Liver (tissue), 9 donors: Measurements from ENCODE around the gene ARAF. TPM values are rescaled to one million over a fixed set of nuclear protein-coding genes. Genes with fewer than 3 reads are reported as not detected.

ENCODE experiments used
- DNase-seq: peaks from one replicate; pipeline ENCODE4 v3.0.0-alpha.2; 2017; ENCODE audit warnings: low spot score
- H3K27ac ChIP-seq, 2 donors: one replicate each; pipeline ENCODE4 v1.7.0; 2013; ENCODE audit warnings: inconsistent platforms in 2 of 2, low read length in 2 of 2, control low read depth in 1 of 2, low read depth in 1 of 2, mild to moderate bottlenecking in 1 of 2
- H3K27me3 ChIP-seq, 4 donors: one replicate each; pipeline versions ENCODE4 v1.6.1 to v1.7.0; 2013; ENCODE audit warnings: low read length in 3 of 4, inconsistent platforms in 1 of 4, mild to moderate bottlenecking in 1 of 4, moderate library complexity in 1 of 4; ENCODE audit not compliant: control insufficient read depth in 4 of 4, insufficient read depth in 4 of 4
- H3K36me3 ChIP-seq, 4 donors: one replicate each; pipeline versions ENCODE4 v1.6.1 to v1.7.0; 2013; ENCODE audit warnings: low read length in 3 of 4, mild to moderate bottlenecking in 3 of 4, low read depth in 1 of 4, moderate library complexity in 1 of 4; ENCODE audit not compliant: control insufficient read depth in 4 of 4, insufficient read depth in 3 of 4
- H3K4me1 ChIP-seq, 4 donors: one replicate each; pipeline versions ENCODE4 v1.6.1 to v1.7.0; 2013; ENCODE audit warnings: low read length in 3 of 4, mild to moderate bottlenecking in 3 of 4, moderate library complexity in 1 of 4; ENCODE audit not compliant: control insufficient read depth in 4 of 4, insufficient read depth in 4 of 4
- H3K4me3 ChIP-seq, 3 donors: one replicate each; pipeline versions ENCODE4 v1.6.1 to v1.7.0; 2013; ENCODE audit warnings: low read length in 3 of 3, control low read depth in 1 of 3, low read depth in 1 of 3, mild to moderate bottlenecking in 1 of 3
- H3K9ac ChIP-seq, 2 donors: one replicate each; pipeline ENCODE4 v1.7.0; 2013; ENCODE audit warnings: low read length in 2 of 2, mild to moderate bottlenecking in 2 of 2, moderate library complexity in 2 of 2, control low read depth in 1 of 2, low read depth in 1 of 2
- H3K9me3 ChIP-seq, 4 donors: one replicate each; pipeline versions ENCODE4 v1.6.1 to v1.7.0; 2013; ENCODE audit warnings: low read length in 3 of 4; ENCODE audit not compliant: control insufficient read depth in 4 of 4
- EGR1 ChIP-seq, 2 donors: IDR thresholded peaks; 2 replicates each; pipeline ENCODE4 v1.6.1; 2016 to 2018; ENCODE audit warnings: antibody characterized with exemption in 2 of 2, low read depth in 2 of 2
- FOXA1 ChIP-seq: IDR thresholded peaks from 2 replicates; pipeline ENCODE4 v1.6.1; 2016; ENCODE audit warnings: antibody characterized with exemption
- FOXA2 ChIP-seq: IDR thresholded peaks from 2 replicates; pipeline ENCODE4 v1.6.1; 2016; ENCODE audit warnings: antibody characterized with exemption
- GABPA ChIP-seq, 2 donors: IDR thresholded peaks in 1 of 2; conservative IDR thresholded peaks in 1 of 2; 2 replicates each; pipeline ENCODE4 v1.6.1; 2016; ENCODE audit warnings: antibody characterized with exemption in 2 of 2, mild to moderate bottlenecking in 1 of 2, moderate library complexity in 1 of 2
- HNF4A ChIP-seq, 2 donors: conservative IDR thresholded peaks; 2 replicates each; pipeline ENCODE4 v1.6.1; 2016; ENCODE audit warnings: antibody characterized with exemption in 2 of 2, mild to moderate bottlenecking in 2 of 2
- HNF4G ChIP-seq: IDR thresholded peaks from 2 replicates; pipeline ENCODE4 v1.6.1; 2016; ENCODE audit warnings: antibody characterized with exemption
- JUND ChIP-seq, 2 donors: IDR thresholded peaks; 2 replicates each; pipeline ENCODE4 v1.6.1; 2016; ENCODE audit warnings: antibody characterized with exemption in 2 of 2
- NR2F2 ChIP-seq: IDR thresholded peaks from 2 replicates; pipeline ENCODE4 v1.6.1; 2016; ENCODE audit warnings: antibody characterized with exemption
- RAD21 ChIP-seq, 2 donors: IDR thresholded peaks; 2 replicates each; pipeline ENCODE4 v1.6.1; 2016; ENCODE audit warnings: antibody characterized with exemption in 2 of 2, mild to moderate bottlenecking in 2 of 2
- RXRA ChIP-seq, 2 donors: IDR thresholded peaks; 2 replicates each; pipeline ENCODE4 v1.6.1; 2017 to 2018; ENCODE audit warnings: antibody characterized with exemption in 2 of 2, mild to moderate bottlenecking in 1 of 2
- SP1 ChIP-seq: IDR thresholded peaks from 2 replicates; pipeline ENCODE4 v1.6.1; 2018; ENCODE audit warnings: antibody characterized with exemption, mild to moderate bottlenecking
- TAF1 ChIP-seq: conservative IDR thresholded peaks from 2 replicates; pipeline ENCODE4 v1.6.1; 2016; ENCODE audit warnings: antibody characterized with exemption, mild to moderate bottlenecking
- YY1 ChIP-seq: IDR thresholded peaks from 2 replicates; pipeline ENCODE4 v1.6.1; 2016; ENCODE audit warnings: antibody characterized with exemption, mild to moderate bottlenecking
- WGBS: extraction: QIAGEN DNeasy Blood & Tissue Kit; methylation state at CpG from one replicate; pipeline ENCODE4 v1.1.7; 2013; 5-methylcytosine and 5-hydroxymethylcytosine counted together
- polyA plus RNA-seq, 2 donors: library from polyadenylated mRNA; stranded (reverse) in 1 of 2; unstranded in 1 of 2; fragments of 200-250 nt in 1 of 2; fragments of >200 nt in 1 of 2; fragmentation: Nextera tagmentation in 1 of 2; extraction: Ambion mirVana in 1 of 2; gene quantifications; one replicate each; pipeline versions ENCODE4 v1.2.1 to v1.2.3, GENCODE V29; 2013 to 2015
- total RNA-seq, 2 donors: library from RNA; depleted of rRNA; stranded (reverse); fragments of >200 nt; gene quantifications; one replicate each; pipeline ENCODE4 v1.2.3, GENCODE V29; 2014
- TF ChIP-seq, protein P1 (sequence below): IDR thresholded peaks from 2 replicates; pipeline ENCODE4 v1.6.1; 2016; ENCODE audit warnings: antibody characterized with exemption
- TF ChIP-seq, protein P2 (sequence below): IDR thresholded peaks from 2 replicates; pipeline ENCODE4 v1.6.1; 2016; ENCODE audit warnings: antibody characterized with exemption, mild to moderate bottlenecking
- TF ChIP-seq, protein P3 (sequence below): fragments of 150-350 bp; IDR thresholded peaks from 2 replicates; pipeline ENCODE4 v1.5.1; 2017; ENCODE audit warnings: improper control_type of control experiment, low read depth, low read length; ENCODE audit not compliant: missing input control
- TF ChIP-seq, protein P4 (sequence below): IDR thresholded peaks from 2 replicates; pipeline ENCODE4 v1.6.1; 2016; ENCODE audit warnings: antibody characterized with exemption
- TF ChIP-seq, protein P5 (sequence below): IDR thresholded peaks from 2 replicates; pipeline ENCODE4 v1.6.1; 2016; ENCODE audit warnings: antibody characterized with exemption
- donor health status: healthy.
- donor health status: healthy.
- donor health status: healthy.
- donor health status: healthy.
- donor health status: healthy.

The ARAF gene
- total and polyA plus RNA-seq, 4 donors = 16.2 to 59.8 (median 38.9) TPM

DNA sequence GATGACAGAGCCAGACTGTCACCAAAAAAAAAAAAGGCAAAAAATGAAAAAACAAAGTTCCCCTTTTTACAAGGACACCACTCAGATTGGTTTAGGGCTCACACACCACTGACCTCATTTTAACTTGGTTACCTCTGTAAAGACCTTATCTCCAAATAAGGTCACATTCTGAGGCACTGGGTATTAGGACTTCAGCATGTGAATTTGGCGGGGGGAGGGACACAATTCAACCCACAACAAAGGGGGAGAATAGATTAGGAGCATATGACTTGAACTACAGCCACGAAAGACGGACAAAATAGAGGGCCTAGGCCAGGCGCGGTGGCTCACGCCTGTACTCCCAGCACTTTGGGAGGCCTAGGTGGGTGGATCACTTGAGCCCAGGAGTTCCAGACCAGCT lies 31.0 kb upstream of the ARAF start:
- Histone ChIP-seq H3K27me3 (no peaks in the 10 kb centered on the region), H3K27ac (no peak overlapping the region), H3K4me3 (no peak overlapping the region), H3K4me1 (no peaks in the 10 kb centered on the region), H3K9me3 (no peaks in the 10 kb centered on the region), H3K36me3 (no peaks in the 10 kb centered on the region), H3K9ac (no peak overlapping the region)
- DNase-seq = no peak
- TF ChIP-seq RAD21 (IDR thresholded peaks at IDR 0.05) = no peak
- TF ChIP-seq, protein P1, sequence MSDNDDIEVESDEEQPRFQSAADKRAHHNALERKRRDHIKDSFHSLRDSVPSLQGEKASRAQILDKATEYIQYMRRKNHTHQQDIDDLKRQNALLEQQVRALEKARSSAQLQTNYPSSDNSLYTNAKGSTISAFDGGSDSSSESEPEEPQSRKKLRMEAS = no peak
- no peak for TF ChIP-seq SP1
- TF ChIP-seq, protein P2, sequence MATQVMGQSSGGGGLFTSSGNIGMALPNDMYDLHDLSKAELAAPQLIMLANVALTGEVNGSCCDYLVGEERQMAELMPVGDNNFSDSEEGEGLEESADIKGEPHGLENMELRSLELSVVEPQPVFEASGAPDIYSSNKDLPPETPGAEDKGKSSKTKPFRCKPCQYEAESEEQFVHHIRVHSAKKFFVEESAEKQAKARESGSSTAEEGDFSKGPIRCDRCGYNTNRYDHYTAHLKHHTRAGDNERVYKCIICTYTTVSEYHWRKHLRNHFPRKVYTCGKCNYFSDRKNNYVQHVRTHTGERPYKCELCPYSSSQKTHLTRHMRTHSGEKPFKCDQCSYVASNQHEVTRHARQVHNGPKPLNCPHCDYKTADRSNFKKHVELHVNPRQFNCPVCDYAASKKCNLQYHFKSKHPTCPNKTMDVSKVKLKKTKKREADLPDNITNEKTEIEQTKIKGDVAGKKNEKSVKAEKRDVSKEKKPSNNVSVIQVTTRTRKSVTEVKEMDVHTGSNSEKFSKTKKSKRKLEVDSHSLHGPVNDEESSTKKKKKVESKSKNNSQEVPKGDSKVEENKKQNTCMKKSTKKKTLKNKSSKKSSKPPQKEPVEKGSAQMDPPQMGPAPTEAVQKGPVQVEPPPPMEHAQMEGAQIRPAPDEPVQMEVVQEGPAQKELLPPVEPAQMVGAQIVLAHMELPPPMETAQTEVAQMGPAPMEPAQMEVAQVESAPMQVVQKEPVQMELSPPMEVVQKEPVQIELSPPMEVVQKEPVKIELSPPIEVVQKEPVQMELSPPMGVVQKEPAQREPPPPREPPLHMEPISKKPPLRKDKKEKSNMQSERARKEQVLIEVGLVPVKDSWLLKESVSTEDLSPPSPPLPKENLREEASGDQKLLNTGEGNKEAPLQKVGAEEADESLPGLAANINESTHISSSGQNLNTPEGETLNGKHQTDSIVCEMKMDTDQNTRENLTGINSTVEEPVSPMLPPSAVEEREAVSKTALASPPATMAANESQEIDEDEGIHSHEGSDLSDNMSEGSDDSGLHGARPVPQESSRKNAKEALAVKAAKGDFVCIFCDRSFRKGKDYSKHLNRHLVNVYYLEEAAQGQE = no peak
- WGBS = 96% methylated on average over 6 of the region's 6 CpGs

DNA sequence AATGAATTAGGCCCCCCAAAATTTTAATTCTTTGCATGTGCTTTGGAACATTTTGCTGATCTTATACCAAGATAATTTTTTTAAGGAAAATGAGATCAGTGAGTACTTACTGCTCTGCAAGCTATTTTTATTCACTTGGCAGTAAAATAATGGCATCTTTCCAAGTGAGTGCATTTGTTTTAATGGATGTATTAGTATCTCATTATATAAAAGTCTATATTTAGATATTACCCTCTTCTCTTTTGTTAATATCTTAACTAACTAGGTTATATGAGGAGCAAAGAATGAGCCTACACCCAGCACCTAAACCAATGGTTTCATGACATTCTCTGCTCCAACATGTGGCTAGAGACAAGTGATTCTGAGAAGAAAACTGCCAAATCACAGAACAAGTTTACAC lies 21.1 kb upstream of the ARAF start:
- Histone ChIP-seq H3K4me1 (no peaks in the 10 kb centered on the region), H3K9ac (no peak overlapping the region), H3K27me3 (no peaks in the 10 kb centered on the region), H3K27ac (no peak overlapping the region), H3K36me3 (no peaks in the 10 kb centered on the region), H3K9me3 (no peaks in the 10 kb centered on the region), H3K4me3 (no peak overlapping the region)
- no peak for DNase-seq
- TF ChIP-seq FOXA1 (no peak), RXRA (IDR thresholded peaks at IDR 0.05) (no peak), RAD21 (IDR thresholded peaks at IDR 0.05) (no peak), JUND (IDR thresholded peaks at IDR 0.05) (no peak), YY1 (no peak), NR2F2 (no peak)
- TF ChIP-seq, protein P1 = no peak

DNA sequence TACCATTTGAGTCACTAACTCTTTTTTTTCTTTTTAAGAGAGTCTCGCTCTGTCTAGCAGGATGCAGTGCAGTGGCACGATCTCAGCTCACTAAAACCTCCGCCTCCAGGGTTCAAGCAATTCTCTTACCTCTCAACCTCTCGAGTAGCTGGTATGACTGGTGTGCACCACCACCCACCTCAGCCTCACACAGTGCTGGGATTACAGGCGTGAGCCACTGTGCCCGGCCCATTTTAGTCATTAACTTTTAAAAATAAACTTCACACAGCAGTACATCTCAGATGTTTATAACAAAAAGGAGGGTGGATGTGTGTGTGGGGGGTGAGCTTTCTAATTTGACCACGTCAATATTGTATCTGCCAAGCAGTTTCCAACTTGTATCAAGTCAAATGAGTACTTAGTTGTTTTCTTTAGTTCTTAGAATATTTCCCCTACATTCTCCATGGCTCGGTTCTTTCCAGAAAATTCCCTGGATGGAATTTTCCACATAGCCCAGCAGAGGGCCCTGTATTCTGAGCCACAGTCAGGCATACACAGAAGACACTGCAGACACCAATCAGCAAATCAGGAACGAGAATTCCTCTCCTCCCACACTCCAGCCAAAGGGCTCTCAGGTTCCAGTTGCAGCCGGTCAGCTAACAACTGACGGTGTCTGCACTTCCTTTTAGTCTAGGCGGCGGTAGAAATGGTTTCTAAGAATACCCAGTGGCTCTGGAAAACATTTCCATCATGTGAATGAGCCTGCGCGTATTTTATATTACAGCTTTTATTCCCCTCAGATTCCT lies 20.1 kb upstream of the ARAF start:
- no peak for DNase-seq
- no peaks in the 10 kb centered on the region for H3K9me3 ChIP-seq
- no peak overlapping the region for H3K4me3 ChIP-seq
- H3K27ac ChIP-seq = peak overlapping the region; percentile 64 to 72
- no peaks in the 10 kb centered on the region for H3K36me3 ChIP-seq
- no peaks in the 10 kb centered on the region for H3K4me1 ChIP-seq
- peak overlapping the region; percentile 27 to 67 for H3K9ac ChIP-seq
- 24% methylated on average over 15 of the region's 15 CpGs for WGBS
- H3K27me3 ChIP-seq = no peaks in the 10 kb centered on the region
- TF ChIP-seq EGR1 (IDR thresholded peaks at IDR 0.05; ENCODE audit: low read depth in 2 of 2) (peak in 1 of 2 donors; percentile 20), JUND (IDR thresholded peaks at IDR 0.05) (peak in 1 of 2 donors; percentile 19), FOXA2 (no peak), FOXA1 (no peak), RAD21 (IDR thresholded peaks at IDR 0.05) (peak; percentile 89 to 90), HNF4A (conservative IDR thresholded peaks at IDR 0.05) (peak; percentile 6 to 46), TAF1 (peak; percentile 82), NR2F2 (no peak), SP1 (peak; percentile 76), HNF4G (no peak), YY1 (peak; percentile 86), GABPA (IDR thresholded peaks at IDR 0.05 in 1 of 2, conservative IDR thresholded peaks at IDR 0.05 in 1 of 2) (no peak)
- TF ChIP-seq, protein P3, sequence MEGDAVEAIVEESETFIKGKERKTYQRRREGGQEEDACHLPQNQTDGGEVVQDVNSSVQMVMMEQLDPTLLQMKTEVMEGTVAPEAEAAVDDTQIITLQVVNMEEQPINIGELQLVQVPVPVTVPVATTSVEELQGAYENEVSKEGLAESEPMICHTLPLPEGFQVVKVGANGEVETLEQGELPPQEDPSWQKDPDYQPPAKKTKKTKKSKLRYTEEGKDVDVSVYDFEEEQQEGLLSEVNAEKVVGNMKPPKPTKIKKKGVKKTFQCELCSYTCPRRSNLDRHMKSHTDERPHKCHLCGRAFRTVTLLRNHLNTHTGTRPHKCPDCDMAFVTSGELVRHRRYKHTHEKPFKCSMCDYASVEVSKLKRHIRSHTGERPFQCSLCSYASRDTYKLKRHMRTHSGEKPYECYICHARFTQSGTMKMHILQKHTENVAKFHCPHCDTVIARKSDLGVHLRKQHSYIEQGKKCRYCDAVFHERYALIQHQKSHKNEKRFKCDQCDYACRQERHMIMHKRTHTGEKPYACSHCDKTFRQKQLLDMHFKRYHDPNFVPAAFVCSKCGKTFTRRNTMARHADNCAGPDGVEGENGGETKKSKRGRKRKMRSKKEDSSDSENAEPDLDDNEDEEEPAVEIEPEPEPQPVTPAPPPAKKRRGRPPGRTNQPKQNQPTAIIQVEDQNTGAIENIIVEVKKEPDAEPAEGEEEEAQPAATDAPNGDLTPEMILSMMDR = peak; percentile 67
- TF ChIP-seq, protein P1 = peak; percentile 21
- TF ChIP-seq, protein P4, sequence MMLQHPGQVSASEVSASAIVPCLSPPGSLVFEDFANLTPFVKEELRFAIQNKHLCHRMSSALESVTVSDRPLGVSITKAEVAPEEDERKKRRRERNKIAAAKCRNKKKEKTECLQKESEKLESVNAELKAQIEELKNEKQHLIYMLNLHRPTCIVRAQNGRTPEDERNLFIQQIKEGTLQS = no peak
- TF ChIP-seq, protein P5, sequence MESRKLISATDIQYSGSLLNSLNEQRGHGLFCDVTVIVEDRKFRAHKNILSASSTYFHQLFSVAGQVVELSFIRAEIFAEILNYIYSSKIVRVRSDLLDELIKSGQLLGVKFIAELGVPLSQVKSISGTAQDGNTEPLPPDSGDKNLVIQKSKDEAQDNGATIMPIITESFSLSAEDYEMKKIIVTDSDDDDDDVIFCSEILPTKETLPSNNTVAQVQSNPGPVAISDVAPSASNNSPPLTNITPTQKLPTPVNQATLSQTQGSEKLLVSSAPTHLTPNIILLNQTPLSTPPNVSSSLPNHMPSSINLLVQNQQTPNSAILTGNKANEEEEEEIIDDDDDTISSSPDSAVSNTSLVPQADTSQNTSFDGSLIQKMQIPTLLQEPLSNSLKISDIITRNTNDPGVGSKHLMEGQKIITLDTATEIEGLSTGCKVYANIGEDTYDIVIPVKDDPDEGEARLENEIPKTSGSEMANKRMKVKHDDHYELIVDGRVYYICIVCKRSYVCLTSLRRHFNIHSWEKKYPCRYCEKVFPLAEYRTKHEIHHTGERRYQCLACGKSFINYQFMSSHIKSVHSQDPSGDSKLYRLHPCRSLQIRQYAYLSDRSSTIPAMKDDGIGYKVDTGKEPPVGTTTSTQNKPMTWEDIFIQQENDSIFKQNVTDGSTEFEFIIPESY = no peak
